Right lobe of liver (tissue), 6 donors: ENCODE measurements around the gene NBEA. TPM values are rescaled to one million over a fixed set of nuclear protein-coding genes. Genes with fewer than 3 reads are reported as not detected.

Experiments used
- ATAC-seq, 4 donors: fragments of 200-7000 bp; cut with Tn5 transposase; one replicate each; pipeline ENCODE4 v1.9.1; 2020; ENCODE audit warnings: mild to moderate bottlenecking in 4 of 4, moderate library complexity in 4 of 4
- DNase-seq, 3 donors: peaks; one replicate each; pipeline ENCODE4 v3.0.0-alpha.2; 2020
- H3K27ac ChIP-seq, 3 donors: fragments of 200-600 bp; one replicate each; pipeline ENCODE4 v1.8.0; 2022
- H3K27me3 ChIP-seq, 2 donors: fragments of 200-600 bp; one replicate each; pipeline ENCODE4 v1.8.0; 2022
- H3K36me3 ChIP-seq, 4 donors: fragments of 200-600 bp; sonication (generic) in 1 of 4; one replicate each; pipeline versions ENCODE4 v1.5.1 to v1.8.0; 2017 to 2022; ENCODE audit warnings: control low read depth in 1 of 4
- H3K4me1 ChIP-seq, 4 donors: fragments of 200-600 bp; sonication (generic) in 1 of 4; one replicate each; pipeline versions ENCODE4 v1.5.1 to v1.8.0; 2017 to 2022; ENCODE audit warnings: control low read depth in 1 of 4
- H3K4me3 ChIP-seq, 3 donors: fragments of 200-600 bp; one replicate each; pipeline ENCODE4 v1.8.0; 2022
- H3K9me3 ChIP-seq, 4 donors: fragments of 200-600 bp; sonication (generic) in 1 of 4; one replicate each; pipeline versions ENCODE4 v1.5.1 to v1.8.0; 2017 to 2022; ENCODE audit warnings: control low read depth in 1 of 4
- CTCF ChIP-seq, 4 donors: fragments of 200-600 bp in 3 of 4; fragments of 450-650 bp in 1 of 4; IDR thresholded peaks; one replicate each; pipeline versions ENCODE4 v1.5.1 to v1.8.0; 2016 to 2022; ENCODE audit warnings: antibody characterized with exemption in 4 of 4, mild to moderate bottlenecking in 2 of 4
- POLR2A ChIP-seq: fragments of 450-650 bp; IDR thresholded peaks from one replicate; pipeline ENCODE4 v1.6.1; 2017; ENCODE audit warnings: antibody characterized with exemption, mild to moderate bottlenecking
- WGBS: methylation state at CpG from one replicate; pipeline ENCODE4 v1.1.6; 2018; ENCODE audit warnings: low coverage, low lambda C conversion rate; ENCODE audit not compliant: insufficient coverage; ENCODE audit errors: missing lambda C conversion rate; 5-methylcytosine and 5-hydroxymethylcytosine counted together
- intact Hi-C, 2 donors: fragments of 100-400 bp; cut with DNase I; formaldehyde crosslinking; loops; one replicate each; pipeline versions ENCODE4 v1.11.2 to v1.14.1; 2022
- total RNA-seq, 6 experiments: library from RNA; depleted of rRNA in 2 of 6; stranded (reverse); fragments of >200 nt in 2 of 6; fragmentation: NEBNext Ultra II Directional in 3 of 6; extraction: Animal tissue kit (Norgen Biotek cat#: 25700) in 3 of 6; gene quantifications; one replicate each; pipeline versions ENCODE4 v1.1.0 to v1.2.4, GENCODE V29; 2016 to 2023
- donor health status: DM: no; HTN: yes; CAD: no.
- donor health status: DM: no; HTN: no; CAD: no.
- donor health status: DM: no; HTN: no; CAD: no.
- donor health status: DM: no; HTN: yes; CAD: no.
- donor health status: DM: no; HTN: yes; CAD: no.

Gene NBEA
- total RNA-seq, 6 experiments from 2014 or later: 0.62 to 1.7 (median 0.75) TPM

GRCh38 chr13:35530581-35530980 is 588.5 kb downstream of the NBEA start:
- 86% methylated on average over 3 of the region's 3 CpGs for WGBS
- Histone ChIP-seq H3K4me1 (no peaks in the 10 kb centered on the region), H3K4me3 (no peak overlapping the region), H3K27me3 (no peaks in the 10 kb centered on the region), H3K36me3 (no peaks in the 10 kb centered on the region), H3K27ac (no peak overlapping the region), H3K9me3 (no peaks in the 10 kb centered on the region)
- DNase-seq (no peak), ATAC-seq (no peak)
- no peak for TF ChIP-seq CTCF (IDR thresholded peaks at IDR 0.05)
- TF ChIP-seq POLR2A: no peak
- intact Hi-C loops: no loop called here

GRCh38 chr13:35531526-35531925 is 589.5 kb downstream of the NBEA start:
- 73% methylated on average over 1 of the region's 1 CpG for WGBS
- Histone ChIP-seq H3K4me1 (no peaks in the 10 kb centered on the region), H3K36me3 (no peaks in the 10 kb centered on the region), H3K27me3 (no peaks in the 10 kb centered on the region), H3K9me3 (no peaks in the 10 kb centered on the region), H3K4me3 (no peak overlapping the region), H3K27ac (no peak overlapping the region)
- no peak for TF ChIP-seq POLR2A
- TF ChIP-seq CTCF (IDR thresholded peaks at IDR 0.05): no peak
- intact Hi-C loops: no loop called here
- no peak for DNase-seq
- ATAC-seq: no peak

- Histone ChIP-seq H3K4me1 (no peaks in the 10 kb centered on the region), H3K9me3 (no peaks in the 10 kb centered on the region), H3K36me3 (no peaks in the 10 kb centered on the region), H3K27ac (no peak overlapping the region), H3K4me3 (no peak overlapping the region), H3K27me3 (no peaks in the 10 kb centered on the region)
- 27% methylated on average over 1 of the region's 1 CpG for WGBS
- TF ChIP-seq CTCF (IDR thresholded peaks at IDR 0.05): no peak
- TF ChIP-seq POLR2A: no peak
- no peak for DNase-seq
- intact Hi-C loops: no loop called here
- ATAC-seq: no peak
Measured at GRCh38 chr13:35534343-35534742, 592.3 kb downstream of the NBEA start.

- Histone ChIP-seq H3K27ac (no peak overlapping the region), H3K36me3 (no peaks in the 10 kb centered on the region), H3K4me3 (no peak overlapping the region), H3K4me1 (no peaks in the 10 kb centered on the region), H3K9me3 (no peaks in the 10 kb centered on the region), H3K27me3 (no peaks in the 10 kb centered on the region)
- 80% methylated on average over 1 of the region's 1 CpG for WGBS
- intact Hi-C loops: no loop called here
- TF ChIP-seq CTCF (IDR thresholded peaks at IDR 0.05) (no peak), POLR2A (no peak)
- DNase-seq (no peak), ATAC-seq (no peak)
Measured at GRCh38 chr13:35548790-35549189, 606.7 kb downstream of the NBEA start.

GRCh38 chr13:35549481-35549880 is 607.4 kb downstream of the NBEA start:
- ATAC-seq (peak in 1 of 4 donors; percentile 25), DNase-seq (no peak)
- Histone ChIP-seq H3K36me3 (no peaks in the 10 kb centered on the region), H3K4me1 (no peaks in the 10 kb centered on the region), H3K9me3 (no peaks in the 10 kb centered on the region), H3K27me3 (no peaks in the 10 kb centered on the region), H3K4me3 (no peak overlapping the region), H3K27ac (no peak overlapping the region)
- intact Hi-C loops: no loop called here
- TF ChIP-seq CTCF (IDR thresholded peaks at IDR 0.05) (no peak), POLR2A (no peak)
